ENCODE results near the gene SMIM30. TPM values are rescaled to one million over a fixed set of nuclear protein-coding genes. Genes with fewer than 3 reads are reported as not detected.

Gene SMIM30
- total and polyA plus RNA-seq, 2 experiments from 2014 or later: 74.0 to 92.0 TPM

- no peaks in the 10 kb centered on the region for H3K4me1 ChIP-seq (ENCODE audit: insufficient read depth)
- no peak overlapping the region for H2AFZ ChIP-seq
- no peaks in the 10 kb centered on the region for H3K36me3 ChIP-seq (replicated peaks; ENCODE audit: insufficient read depth, low read depth)
These were observed 18.9 kb upstream of the SMIM30 start for GRCh38 chr7:113137241-113137640.

GRCh38 chr7:113134025-113134424 is 15.7 kb upstream of the SMIM30 start:
- Histone ChIP-seq H3K4me1 (ENCODE audit: insufficient read depth) (no peaks in the 10 kb centered on the region), H4K20me1 (ENCODE audit: insufficient read depth, poor library complexity, severe bottlenecking) (no peaks in the 10 kb centered on the region), H3K36me3 (replicated peaks; ENCODE audit: insufficient read depth, low read depth) (no peaks in the 10 kb centered on the region), H3K79me2 (no peaks in the 10 kb centered on the region), H3K4me3 (no peak overlapping the region), H3K9me2 (replicated peaks; ENCODE audit: insufficient read depth) (no peaks in the 10 kb centered on the region), H3K27ac (no peak overlapping the region), H3K9me3 (ENCODE audit: low read depth) (no peaks in the 10 kb centered on the region), H2AFZ (no peak overlapping the region), H3K27me3 (no peaks in the 10 kb centered on the region), H3K4me2 (no peak overlapping the region)
- no peak for DNase-seq (ENCODE audit: low spot score)
- 83% methylated on average over 1 of the region's 1 CpG for WGBS (ENCODE audit: low lambda C conversion rate, missing lambda C conversion rate)
- TF ChIP-seq, protein P1, sequence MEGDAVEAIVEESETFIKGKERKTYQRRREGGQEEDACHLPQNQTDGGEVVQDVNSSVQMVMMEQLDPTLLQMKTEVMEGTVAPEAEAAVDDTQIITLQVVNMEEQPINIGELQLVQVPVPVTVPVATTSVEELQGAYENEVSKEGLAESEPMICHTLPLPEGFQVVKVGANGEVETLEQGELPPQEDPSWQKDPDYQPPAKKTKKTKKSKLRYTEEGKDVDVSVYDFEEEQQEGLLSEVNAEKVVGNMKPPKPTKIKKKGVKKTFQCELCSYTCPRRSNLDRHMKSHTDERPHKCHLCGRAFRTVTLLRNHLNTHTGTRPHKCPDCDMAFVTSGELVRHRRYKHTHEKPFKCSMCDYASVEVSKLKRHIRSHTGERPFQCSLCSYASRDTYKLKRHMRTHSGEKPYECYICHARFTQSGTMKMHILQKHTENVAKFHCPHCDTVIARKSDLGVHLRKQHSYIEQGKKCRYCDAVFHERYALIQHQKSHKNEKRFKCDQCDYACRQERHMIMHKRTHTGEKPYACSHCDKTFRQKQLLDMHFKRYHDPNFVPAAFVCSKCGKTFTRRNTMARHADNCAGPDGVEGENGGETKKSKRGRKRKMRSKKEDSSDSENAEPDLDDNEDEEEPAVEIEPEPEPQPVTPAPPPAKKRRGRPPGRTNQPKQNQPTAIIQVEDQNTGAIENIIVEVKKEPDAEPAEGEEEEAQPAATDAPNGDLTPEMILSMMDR (IDR thresholded peaks at IDR 0.05; ENCODE audit: poor library complexity): no peak
- TF ChIP-seq EZH2phosphoT487 (IDR thresholded peaks at IDR 0.05; ENCODE audit: low read depth, severe bottlenecking, unreplicated experiment): no peak
- TF ChIP-seq EZH2 (IDR thresholded peaks at IDR 0.05; ENCODE audit: borderline replicate concordance): no peak

More at GRCh38 chr7:113137241-113137640, 18.9 kb upstream of the SMIM30 start:
- no peak for DNase-seq (ENCODE audit: low spot score)
- TF ChIP-seq, protein P1 (IDR thresholded peaks at IDR 0.05; ENCODE audit: poor library complexity): no peak
- TF ChIP-seq EZH2phosphoT487 (IDR thresholded peaks at IDR 0.05; ENCODE audit: low read depth, severe bottlenecking, unreplicated experiment): no peak
- Histone ChIP-seq H3K79me2 (no peaks in the 10 kb centered on the region), H3K27me3 (no peaks in the 10 kb centered on the region), H3K4me2 (no peak overlapping the region), H3K4me3 (no peak overlapping the region), H3K9me2 (replicated peaks; ENCODE audit: insufficient read depth) (no peaks in the 10 kb centered on the region), H3K9me3 (ENCODE audit: low read depth) (no peaks in the 10 kb centered on the region), H3K27ac (no peak overlapping the region), H4K20me1 (ENCODE audit: insufficient read depth, poor library complexity, severe bottlenecking) (no peaks in the 10 kb centered on the region)
- WGBS (ENCODE audit: low lambda C conversion rate, missing lambda C conversion rate): 83% methylated on average over 2 of the region's 2 CpGs

DNA sequence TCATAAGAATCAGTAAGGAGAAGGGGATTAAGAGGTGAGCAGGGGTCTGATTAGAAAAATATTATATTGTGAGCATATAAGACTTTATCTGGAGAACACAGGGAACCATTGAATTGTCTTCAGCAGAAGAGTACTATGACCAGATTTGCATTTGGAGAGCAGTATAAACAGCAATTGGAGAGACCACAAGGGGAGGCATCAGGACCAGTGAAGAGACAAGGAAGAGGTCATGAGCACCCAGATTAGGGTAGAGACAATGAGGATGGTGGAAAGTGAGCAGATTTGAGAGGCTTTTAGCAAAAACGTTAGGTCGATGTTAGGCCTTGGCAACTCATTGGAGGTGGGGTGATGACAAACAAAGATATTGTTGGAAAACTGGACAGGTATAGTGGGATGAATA is 13.0 kb upstream of the SMIM30 start:
- H3K36me3 ChIP-seq (replicated peaks; ENCODE audit: insufficient read depth, low read depth): no peaks in the 10 kb centered on the region
- WGBS (ENCODE audit: low lambda C conversion rate, missing lambda C conversion rate): 90% methylated on average over 2 of the region's 2 CpGs
- TF ChIP-seq, protein P1 (IDR thresholded peaks at IDR 0.05; ENCODE audit: poor library complexity): no peak
- TF ChIP-seq EZH2phosphoT487 (IDR thresholded peaks at IDR 0.05; ENCODE audit: low read depth, severe bottlenecking, unreplicated experiment) (no peak), EZH2 (IDR thresholded peaks at IDR 0.05; ENCODE audit: borderline replicate concordance) (no peak)
- no peak for DNase-seq (ENCODE audit: low spot score)
- no peak overlapping the region for H3K27ac ChIP-seq
- H4K20me1 ChIP-seq (ENCODE audit: insufficient read depth, poor library complexity, severe bottlenecking): no peaks in the 10 kb centered on the region
- no peaks in the 10 kb centered on the region for H3K27me3 ChIP-seq
- no peaks in the 10 kb centered on the region for H3K9me2 ChIP-seq (replicated peaks; ENCODE audit: insufficient read depth)
- H3K9me3 ChIP-seq (ENCODE audit: low read depth): no peaks in the 10 kb centered on the region
- no peaks in the 10 kb centered on the region for H3K79me2 ChIP-seq
- no peak overlapping the region for H3K4me2 ChIP-seq
- H2AFZ ChIP-seq: no peak overlapping the region
- no peaks in the 10 kb centered on the region for H3K4me1 ChIP-seq (ENCODE audit: insufficient read depth)
- no peak overlapping the region for H3K4me3 ChIP-seq

GRCh38 chr7:113128031-113128430 is 9.7 kb upstream of the SMIM30 start:
- no peak overlapping the region for H3K4me2 ChIP-seq
- no peaks in the 10 kb centered on the region for H3K36me3 ChIP-seq (replicated peaks; ENCODE audit: insufficient read depth, low read depth)
- 100% methylated on average over 1 of the region's 1 CpG for WGBS (ENCODE audit: low lambda C conversion rate, missing lambda C conversion rate)
- H4K20me1 ChIP-seq (ENCODE audit: insufficient read depth, poor library complexity, severe bottlenecking): no peaks in the 10 kb centered on the region
- DNase-seq (ENCODE audit: low spot score): no peak
- no peaks in the 10 kb centered on the region for H3K79me2 ChIP-seq
- H3K4me3 ChIP-seq: no peak overlapping the region
- H3K27ac ChIP-seq: no peak overlapping the region
- TF ChIP-seq, protein P1 (IDR thresholded peaks at IDR 0.05; ENCODE audit: poor library complexity): no peak
- H3K9me3 ChIP-seq (ENCODE audit: low read depth): no peaks in the 10 kb centered on the region
- no peaks in the 10 kb centered on the region for H3K9me2 ChIP-seq (replicated peaks; ENCODE audit: insufficient read depth)
- H3K27me3 ChIP-seq: no peaks in the 10 kb centered on the region
- no peaks in the 10 kb centered on the region for H3K4me1 ChIP-seq (ENCODE audit: insufficient read depth)
- H2AFZ ChIP-seq: no peak overlapping the region

Data from hepatocyte (in vitro differentiated cells).